ENCODE results near the gene PPM1E.
"Not testable (repeated sequence)": the region's sequence is repeated elsewhere in the genome, so short reads cannot be mapped to it uniquely, and the experiment has no call there.

The PPM1E gene

GRCh38 chr17:58947411-58947810 is 191.8 kb downstream of the PPM1E start:
- H2BK120ac ChIP-seq (ENCODE audit: insufficient read depth, low read length, poor library complexity), result no peak overlapping the region
- no peak overlapping the region for H3K14ac ChIP-seq (ENCODE audit: low read length)
- no peaks in the 10 kb centered on the region for H3K27me3 ChIP-seq (ENCODE audit: insufficient read depth, low read length)
- no peak overlapping the region for H2AK5ac ChIP-seq (ENCODE audit: low read length)
- no peak overlapping the region for H2BK12ac ChIP-seq (ENCODE audit: low read length)
- H3K36me3 ChIP-seq (ENCODE audit: control insufficient read depth in 1 of 2, insufficient read depth in 2 of 2, low read length in 2 of 2), result no peaks in the 10 kb centered on the region
- no peak overlapping the region for H3K23ac ChIP-seq (ENCODE audit: low read length)
- H3K4me1 ChIP-seq (ENCODE audit: control insufficient read depth in 1 of 2, insufficient read depth in 2 of 2, low read length in 2 of 2), result no peaks in the 10 kb centered on the region
- no peak overlapping the region for H4K91ac ChIP-seq (ENCODE audit: low read depth, low read length)
- H3K4ac ChIP-seq (ENCODE audit: low read depth, low read length), result no peak overlapping the region
- no CpG with 5 or more reads among the region's 3 CpGs for WGBS (ENCODE audit: extremely low coverage, insufficient coverage, insufficient read length)
- H3K9me3 ChIP-seq (ENCODE audit: insufficient read depth, low read depth, low read length), result no peaks in the 10 kb centered on the region
- no peak overlapping the region for H4K8ac ChIP-seq (ENCODE audit: low read depth, low read length)
- H3K9ac ChIP-seq (ENCODE audit: low read length), result no peak overlapping the region
- no peak overlapping the region for H4K12ac ChIP-seq (ENCODE audit: low read depth, low read length)
- H3K79me1 ChIP-seq (ENCODE audit: low read length), result no peaks in the 10 kb centered on the region
- H3K18ac ChIP-seq (ENCODE audit: low read length), result no peak overlapping the region
- no peak overlapping the region for H2BK5ac ChIP-seq (ENCODE audit: low read depth, low read length, poor library complexity)
- H3K4me2 ChIP-seq (ENCODE audit: low read length), result no peak overlapping the region
- no peak for DNase-seq
- H3K4me3 ChIP-seq (ENCODE audit: low read depth, low read length), result no peak overlapping the region
- no peak overlapping the region for H2AFZ ChIP-seq (ENCODE audit: insufficient read depth, low read length, poor library complexity)
- no peaks in the 10 kb centered on the region for H3K79me2 ChIP-seq (ENCODE audit: control insufficient read depth, insufficient read depth, low read length, poor library complexity)
- no peak overlapping the region for H3K27ac ChIP-seq (ENCODE audit: low read depth, low read length)

GRCh38 chr17:58947824-58948223 is 192.2 kb downstream of the PPM1E start:
- DNase-seq, result no peak
- no peaks in the 10 kb centered on the region for H3K36me3 ChIP-seq (ENCODE audit: control insufficient read depth in 1 of 2, insufficient read depth in 2 of 2, low read length in 2 of 2)
- no peak overlapping the region for H3K9ac ChIP-seq (ENCODE audit: low read length)
- no peaks in the 10 kb centered on the region for H3K4me1 ChIP-seq (ENCODE audit: control insufficient read depth in 1 of 2, insufficient read depth in 2 of 2, low read length in 2 of 2)
- no peak overlapping the region for H2BK12ac ChIP-seq (ENCODE audit: low read length)
- H3K4me2 ChIP-seq (ENCODE audit: low read length), result no peak overlapping the region
- H3K14ac ChIP-seq (ENCODE audit: low read length), result no peak overlapping the region
- no peak overlapping the region for H3K23ac ChIP-seq (ENCODE audit: low read length)
- H3K79me1 ChIP-seq (ENCODE audit: low read length), result no peaks in the 10 kb centered on the region
- H3K9me3 ChIP-seq (ENCODE audit: insufficient read depth, low read depth, low read length), result no peaks in the 10 kb centered on the region
- no peak overlapping the region for H2AK5ac ChIP-seq (ENCODE audit: low read length)
- H3K79me2 ChIP-seq (ENCODE audit: control insufficient read depth, insufficient read depth, low read length, poor library complexity), result no peaks in the 10 kb centered on the region
- no peak overlapping the region for H2AFZ ChIP-seq (ENCODE audit: insufficient read depth, low read length, poor library complexity)
- H2BK5ac ChIP-seq (ENCODE audit: low read depth, low read length, poor library complexity), result no peak overlapping the region
- H3K18ac ChIP-seq (ENCODE audit: low read length), result no peak overlapping the region
- no peak overlapping the region for H4K8ac ChIP-seq (ENCODE audit: low read depth, low read length)
- no peak overlapping the region for H3K4ac ChIP-seq (ENCODE audit: low read depth, low read length)
- no peak overlapping the region for H4K12ac ChIP-seq (ENCODE audit: low read depth, low read length)
- WGBS (ENCODE audit: extremely low coverage, insufficient coverage, insufficient read length), result no CpG with 5 or more reads among the region's 3 CpGs
- H3K27ac ChIP-seq (ENCODE audit: low read depth, low read length), result no peak overlapping the region
- H2BK120ac ChIP-seq (ENCODE audit: insufficient read depth, low read length, poor library complexity), result no peak overlapping the region
- H3K27me3 ChIP-seq (ENCODE audit: insufficient read depth, low read length), result no peaks in the 10 kb centered on the region
- H4K91ac ChIP-seq (ENCODE audit: low read depth, low read length), result no peak overlapping the region
- H3K4me3 ChIP-seq (ENCODE audit: low read depth, low read length), result no peak overlapping the region

- not testable (repeated sequence) for H3K18ac ChIP-seq (ENCODE audit: low read length); H3K36me3 ChIP-seq (ENCODE audit: control insufficient read depth in 1 of 2, insufficient read depth in 2 of 2, low read length in 2 of 2); H4K12ac ChIP-seq (ENCODE audit: low read depth, low read length); H3K27me3 ChIP-seq (ENCODE audit: insufficient read depth, low read length); H3K4me1 ChIP-seq (ENCODE audit: control insufficient read depth in 1 of 2, insufficient read depth in 2 of 2, low read length in 2 of 2); H4K8ac ChIP-seq (ENCODE audit: low read depth, low read length); H4K91ac ChIP-seq (ENCODE audit: low read depth, low read length); H2BK120ac ChIP-seq (ENCODE audit: insufficient read depth, low read length, poor library complexity); H3K23ac ChIP-seq (ENCODE audit: low read length); H2BK5ac ChIP-seq (ENCODE audit: low read depth, low read length, poor library complexity); H3K4me3 ChIP-seq (ENCODE audit: low read depth, low read length); H3K79me2 ChIP-seq (ENCODE audit: control insufficient read depth, insufficient read depth, low read length, poor library complexity); H2AFZ ChIP-seq (ENCODE audit: insufficient read depth, low read length, poor library complexity); H3K9me3 ChIP-seq (ENCODE audit: insufficient read depth, low read depth, low read length); H3K27ac ChIP-seq (ENCODE audit: low read depth, low read length); DNase-seq; H3K4me2 ChIP-seq (ENCODE audit: low read length); H3K9ac ChIP-seq (ENCODE audit: low read length); H3K79me1 ChIP-seq (ENCODE audit: low read length); H3K14ac ChIP-seq (ENCODE audit: low read length); H3K4ac ChIP-seq (ENCODE audit: low read depth, low read length); H2BK12ac ChIP-seq (ENCODE audit: low read length); H2AK5ac ChIP-seq (ENCODE audit: low read length)
- WGBS (ENCODE audit: extremely low coverage, insufficient coverage, insufficient read length), result no CpG with 5 or more reads among the region's 2 CpGs
Observed at GRCh38 chr17:58954358-58954757, 198.7 kb downstream of the PPM1E start.

GRCh38 chr17:58956997-58957724 is 201.5 kb downstream of the PPM1E start:
- H3K4me3 ChIP-seq (ENCODE audit: low read depth, low read length), result no peak overlapping the region
- H3K27me3 ChIP-seq (ENCODE audit: insufficient read depth, low read length), result no peaks in the 10 kb centered on the region
- no peak overlapping the region for H2AK5ac ChIP-seq (ENCODE audit: low read length)
- no peaks in the 10 kb centered on the region for H3K36me3 ChIP-seq (ENCODE audit: control insufficient read depth in 1 of 2, insufficient read depth in 2 of 2, low read length in 2 of 2)
- no peak overlapping the region for H3K18ac ChIP-seq (ENCODE audit: low read length)
- no peak overlapping the region for H3K9ac ChIP-seq (ENCODE audit: low read length)
- DNase-seq, result no peak
- no peak overlapping the region for H4K12ac ChIP-seq (ENCODE audit: low read depth, low read length)
- H3K4ac ChIP-seq (ENCODE audit: low read depth, low read length), result no peak overlapping the region
- no CpG with 5 or more reads among the region's 2 CpGs for WGBS (ENCODE audit: extremely low coverage, insufficient coverage, insufficient read length)
- no peaks in the 10 kb centered on the region for H3K79me2 ChIP-seq (ENCODE audit: control insufficient read depth, insufficient read depth, low read length, poor library complexity)
- H4K8ac ChIP-seq (ENCODE audit: low read depth, low read length), result no peak overlapping the region
- H3K4me2 ChIP-seq (ENCODE audit: low read length), result no peak overlapping the region
- H3K4me1 ChIP-seq (ENCODE audit: control insufficient read depth in 1 of 2, insufficient read depth in 2 of 2, low read length in 2 of 2), result no peaks in the 10 kb centered on the region
- H3K14ac ChIP-seq (ENCODE audit: low read length), result no peak overlapping the region
- no peak overlapping the region for H2AFZ ChIP-seq (ENCODE audit: insufficient read depth, low read length, poor library complexity)
- no peak overlapping the region for H2BK120ac ChIP-seq (ENCODE audit: insufficient read depth, low read length, poor library complexity)
- no peak overlapping the region for H4K91ac ChIP-seq (ENCODE audit: low read depth, low read length)
- no peaks in the 10 kb centered on the region for H3K79me1 ChIP-seq (ENCODE audit: low read length)
- H3K27ac ChIP-seq (ENCODE audit: low read depth, low read length), result no peak overlapping the region
- no peak overlapping the region for H2BK5ac ChIP-seq (ENCODE audit: low read depth, low read length, poor library complexity)
- H3K9me3 ChIP-seq (ENCODE audit: insufficient read depth, low read depth, low read length), result no peaks in the 10 kb centered on the region
- H3K23ac ChIP-seq (ENCODE audit: low read length), result no peak overlapping the region
- H2BK12ac ChIP-seq (ENCODE audit: low read length), result no peak overlapping the region
